Activated CD8-positive, alpha-beta memory T cell treated with anti-CD3 and anti-CD28 coated beads, Interleukin-2, amount 50 U/mL, for 4 hours (primary cell): Measurements from ENCODE around the gene CD200.
"Not testable (repeated sequence)": the region's sequence is repeated elsewhere in the genome, so short reads cannot be mapped to it uniquely, and the experiment has no call there.

Source experiments
- DNase-seq: peaks from one replicate; pipeline ENCODE4 v3.0.0-alpha.2; 2020

The CD200 gene

GRCh38 chr3:112362221-112362620, 29.3 kb downstream of the CD200 start:
- no peak for DNase-seq

DNA sequence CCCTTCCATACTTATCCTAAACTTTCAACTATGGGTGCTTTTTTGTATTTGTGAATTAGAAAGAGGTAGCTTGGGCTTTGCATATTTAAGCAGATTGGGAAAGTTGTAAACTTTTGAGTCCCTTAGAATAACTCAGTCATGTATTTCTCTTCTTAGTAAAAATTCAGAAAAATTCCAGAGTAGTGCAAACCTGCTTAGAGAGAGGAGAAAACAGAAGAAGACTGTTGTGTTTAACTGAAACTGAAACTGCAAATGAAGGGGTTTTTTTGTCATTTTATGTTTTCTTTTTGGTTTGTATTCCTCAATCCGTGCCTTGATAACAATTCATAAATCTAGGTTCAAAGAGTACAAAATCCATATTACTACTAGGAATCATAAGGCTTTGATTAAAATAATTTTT, 31.3 kb downstream of the CD200 start:
- DNase-seq, result no peak

DNA sequence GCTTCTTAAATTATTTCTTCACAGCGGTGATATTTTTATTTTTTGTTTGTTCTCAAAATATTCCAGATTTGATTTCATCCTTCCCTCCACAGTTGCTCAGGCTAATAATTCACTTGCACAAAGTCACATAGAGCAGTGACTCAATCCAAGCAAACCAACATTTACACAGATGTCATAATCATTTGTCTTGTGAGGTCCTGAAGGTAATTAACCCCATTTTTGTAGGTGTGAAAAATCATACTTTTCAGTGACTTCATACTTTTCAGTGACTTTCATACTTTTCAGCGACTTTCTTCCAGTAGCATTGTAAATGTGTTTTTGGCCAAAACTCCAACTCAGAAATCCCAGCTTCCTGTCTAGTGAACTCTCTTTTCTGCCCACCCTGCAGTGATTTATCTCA, 32.1 kb downstream of the CD200 start:
- DNase-seq, result no peak

DNA sequence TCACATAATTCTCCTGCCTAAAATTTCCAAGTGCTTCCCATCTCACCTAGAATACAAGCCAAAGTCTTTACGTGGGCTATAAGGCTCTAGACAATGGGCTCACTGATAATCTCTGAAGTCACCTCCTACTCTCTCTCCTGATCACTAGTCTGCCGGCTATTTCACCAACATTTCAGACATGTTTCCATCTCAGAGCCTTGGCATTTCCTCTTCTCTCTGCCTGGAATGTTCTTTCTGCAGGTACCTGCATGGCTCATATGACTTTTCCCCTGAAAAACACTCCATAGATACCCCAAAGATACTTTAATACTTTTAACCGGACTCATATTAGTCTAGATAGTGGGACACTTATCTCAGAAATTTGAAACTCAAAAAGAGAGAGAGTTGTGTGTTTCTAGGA, 32.7 kb downstream of the CD200 start:
- DNase-seq, result no peak

GRCh38 chr3:112366522-112366921, 33.6 kb downstream of the CD200 start:
- no peak for DNase-seq

DNA sequence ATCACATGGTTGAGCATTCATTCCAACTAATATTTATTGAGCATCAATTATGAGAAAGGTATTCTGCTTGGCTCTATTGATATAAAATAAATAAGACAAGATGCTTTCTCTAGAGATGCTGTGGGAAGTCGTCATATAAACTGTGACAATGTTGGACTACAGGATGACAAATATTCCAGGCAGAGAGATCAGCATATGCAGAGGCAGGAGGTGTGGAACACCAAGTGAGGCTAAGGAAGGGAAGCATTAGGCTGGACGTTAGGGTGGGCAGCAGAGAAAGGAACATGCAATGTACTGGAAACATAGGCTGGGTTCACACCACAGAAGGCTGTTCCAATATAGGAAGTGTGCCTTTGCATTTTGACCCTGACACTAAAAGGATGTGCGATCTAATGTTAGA, 38.6 kb downstream of the CD200 start:
- no peak for DNase-seq

GRCh38 chr3:112372396-112372795, 39.4 kb downstream of the CD200 start:
- DNase-seq, result no peak

DNA sequence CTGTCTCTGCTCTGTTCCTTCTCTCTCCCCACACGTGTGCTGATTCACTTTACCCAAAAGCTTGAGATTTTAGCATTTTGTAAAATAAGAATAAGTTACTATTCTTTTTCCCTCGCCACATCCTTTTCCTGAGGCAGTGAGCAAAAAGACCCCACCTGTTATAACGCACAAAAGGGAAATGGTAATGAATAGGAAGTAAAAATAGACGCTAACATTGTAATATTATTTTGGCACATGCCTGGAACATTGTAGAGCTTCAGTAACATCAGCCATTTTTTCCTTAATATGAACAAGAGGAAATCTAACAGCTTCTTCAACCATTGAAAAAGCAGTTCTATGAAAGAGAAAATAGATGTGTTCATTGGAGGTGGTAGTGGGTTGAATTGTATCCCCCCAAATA, 40.5 kb downstream of the CD200 start:
- no peak for DNase-seq

DNA sequence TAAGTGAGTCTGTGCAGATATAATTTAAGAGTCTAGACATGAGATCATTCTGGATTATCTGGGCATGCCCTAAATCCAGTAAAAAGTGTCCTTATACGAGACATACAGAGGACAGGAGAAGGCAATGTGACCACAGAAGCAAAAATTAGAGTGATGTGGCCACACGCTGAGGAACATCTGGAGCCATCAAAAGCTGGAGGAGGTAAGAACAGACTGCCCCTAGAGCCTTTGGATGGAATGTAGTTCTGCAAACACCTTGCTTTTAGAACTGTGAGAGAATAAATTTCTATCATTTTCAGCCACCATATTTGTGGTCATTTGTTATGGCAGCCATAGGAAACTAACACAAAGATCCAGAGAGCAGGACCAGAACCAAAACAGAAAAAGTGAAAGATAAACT, 41.0 kb downstream of the CD200 start:
- no peak for DNase-seq

DNA sequence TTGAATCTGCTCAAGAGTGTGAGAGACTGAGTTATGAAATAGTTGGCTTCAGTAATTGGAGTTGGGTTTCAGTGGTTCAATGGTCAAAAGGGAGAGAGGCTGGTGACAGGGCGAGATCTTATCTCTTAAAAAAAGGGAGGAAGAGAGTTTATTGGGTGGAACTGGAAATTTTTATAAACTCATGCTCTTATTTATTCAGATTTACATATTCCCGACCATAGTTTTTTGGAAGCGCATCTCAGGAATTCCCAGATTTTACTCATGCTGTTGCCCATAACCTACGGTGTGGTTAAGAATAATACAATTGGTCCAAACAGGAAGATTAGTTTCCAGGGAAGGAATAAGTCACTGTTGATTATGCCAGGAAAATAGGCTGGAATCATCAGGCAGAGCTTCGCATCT, 41.4 kb downstream of the CD200 start:
- DNase-seq, result no peak

DNA sequence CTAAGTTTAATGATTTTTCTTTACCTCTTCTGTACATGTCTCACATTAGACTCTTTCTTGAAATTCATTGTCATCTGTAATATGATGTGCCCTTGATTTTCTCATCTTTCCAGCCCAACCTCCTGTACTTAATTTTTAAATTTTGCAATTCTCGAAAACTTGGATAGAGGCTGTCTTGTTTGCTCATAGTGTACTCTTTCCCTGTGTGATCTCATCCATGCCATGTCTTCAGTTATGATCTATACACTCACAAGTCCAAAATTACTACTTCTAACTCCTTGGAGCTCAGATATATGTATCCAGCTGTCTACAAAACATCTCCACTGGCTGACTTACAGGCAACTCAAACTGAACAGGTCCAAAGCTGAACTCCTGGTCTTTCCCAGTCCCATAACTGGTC, 42.2 kb downstream of the CD200 start:
- DNase-seq, result no peak

- no peak for DNase-seq
Observed at GRCh38 chr3:112376241-112376911, 43.4 kb downstream of the CD200 start.

- DNase-seq, result no peak
Observed at GRCh38 chr3:112376992-112377391, 44.0 kb downstream of the CD200 start.

DNA sequence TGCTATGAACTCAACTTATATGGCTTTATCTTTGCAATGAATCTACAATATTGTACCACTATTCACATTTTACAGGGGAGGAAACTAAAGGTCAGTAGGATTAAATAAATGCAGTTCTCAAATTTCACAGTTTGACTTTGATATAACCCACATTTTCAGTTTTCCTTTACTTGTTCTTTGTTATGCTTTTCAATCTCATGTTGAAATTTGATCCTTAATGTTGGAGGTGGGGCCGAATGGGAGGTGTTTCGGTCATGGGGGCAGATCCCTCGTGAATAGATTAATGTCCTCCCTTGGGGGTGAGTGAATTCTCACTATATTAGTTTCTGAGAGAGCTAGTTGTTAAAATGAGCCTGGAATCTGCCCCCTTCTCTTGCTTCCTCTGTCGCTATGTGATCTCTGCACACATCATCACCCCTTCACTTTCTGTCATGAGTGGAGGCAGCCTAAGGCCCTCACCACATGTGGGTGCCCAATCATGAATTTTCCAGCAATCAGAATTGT, 44.7 kb downstream of the CD200 start:
- no peak for DNase-seq

- not testable (repeated sequence) for DNase-seq
Observed at GRCh38 chr3:112378347-112378746, 45.4 kb downstream of the CD200 start.

GRCh38 chr3:112379020-112379690, 46.2 kb downstream of the CD200 start:
- no peak for DNase-seq

GRCh38 chr3:112381673-112382542, 49.0 kb downstream of the CD200 start:
- no peak for DNase-seq

- DNase-seq, result no peak
Observed at GRCh38 chr3:112382543-112383160, 49.7 kb downstream of the CD200 start.

DNA sequence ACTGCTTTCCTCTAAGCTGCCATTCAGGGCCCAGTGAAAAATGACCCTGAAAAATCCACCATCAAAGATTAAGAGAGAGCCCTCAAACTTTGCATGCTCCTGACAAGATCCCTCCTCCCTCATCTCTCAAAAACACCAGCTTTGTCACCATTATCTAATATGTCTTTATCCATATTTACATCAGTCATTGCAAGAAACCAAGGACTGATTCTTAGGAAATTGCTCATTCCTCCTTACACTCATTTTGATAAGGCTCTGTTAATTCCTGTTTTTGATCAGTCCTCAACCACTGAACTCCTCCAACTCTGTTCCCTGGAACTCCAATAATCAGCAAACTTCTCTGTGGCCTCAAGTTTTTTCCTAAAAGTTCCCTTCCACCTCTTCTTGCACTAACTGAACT, 51.8 kb downstream of the CD200 start:
- no peak for DNase-seq

DNA sequence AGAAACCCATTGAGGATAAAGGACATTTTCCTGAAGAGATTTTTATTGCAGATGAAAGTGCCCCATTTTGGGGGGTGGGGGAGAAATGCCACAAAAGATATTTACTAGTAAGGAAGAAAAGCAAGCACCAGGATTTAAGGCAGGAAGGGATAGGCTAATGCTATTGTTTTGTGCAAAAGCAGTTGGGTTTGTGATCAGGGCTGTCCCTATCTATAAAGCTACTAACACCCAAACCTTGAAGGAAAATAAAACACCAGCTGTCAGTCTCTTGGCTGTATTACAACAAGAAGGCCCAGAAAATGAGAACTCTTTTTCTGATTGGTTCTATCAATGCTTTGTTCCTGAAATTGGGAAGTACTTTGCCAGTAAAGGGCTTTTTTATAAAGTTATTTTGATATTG, 56.0 kb downstream of the CD200 start:
- DNase-seq, result no peak

- no peak for DNase-seq
Observed at GRCh38 chr3:112389961-112390360, 57.0 kb downstream of the CD200 start.

GRCh38 chr3:112390783-112391641, 58.1 kb downstream of the CD200 start:
- DNase-seq, result no peak
